ENCODE results near the gene GALNTL6. TPM values are rescaled to one million over a fixed set of nuclear protein-coding genes. Genes with fewer than 3 reads are reported as not detected.

The GALNTL6 gene
- total and polyA plus RNA-seq, 2 of the 4 experiments (the other 2 are of a cell fraction): under 0.01 TPM; not detected in 1

DNA sequence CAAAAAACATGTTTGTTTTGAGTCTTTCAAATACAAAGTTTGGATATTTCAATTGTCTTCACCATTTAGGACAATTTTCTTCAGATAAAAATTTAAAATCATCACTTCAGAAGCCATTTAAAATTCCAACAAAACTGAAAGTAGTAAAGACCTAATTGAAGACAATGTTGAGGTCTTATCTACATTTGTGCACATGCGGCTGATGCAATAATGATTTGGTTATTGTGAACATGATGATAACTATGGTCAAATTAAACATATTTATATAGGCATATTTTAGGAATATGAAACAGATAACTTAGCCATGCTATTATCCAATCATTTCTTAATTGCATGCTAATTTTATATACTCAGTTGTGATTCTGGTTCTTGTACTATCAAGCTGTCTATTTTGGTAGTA is 407.5 kb downstream of the GALNTL6 start:
- no peak overlapping the region for H2AK5ac ChIP-seq (ENCODE audit: low read depth, low read length)
- dilution Hi-C loops (cut with HindIII; ENCODE audit: low sequenced_read_pairs, unreplicated experiment): no loop called here
- H3K4ac ChIP-seq (ENCODE audit: low read depth, low read length): no peak overlapping the region
- H3K14ac ChIP-seq (replicated peaks; ENCODE audit: low read depth, low read length): no peak overlapping the region
- in situ Hi-C loops (cut with MboI; ENCODE audit: low sequenced_read_pairs): no loop called here
- H3K56ac ChIP-seq (ENCODE audit: extremely low read depth, insufficient read depth, low read length): no peak overlapping the region
- H3K9me1 ChIP-seq (ENCODE audit: insufficient read depth, low read length): no peaks in the 10 kb centered on the region
- intact Hi-C loops (cut with micrococcal nuclease): no loop called here
- CTCF ChIA-PET: no interaction called here
- no peak overlapping the region for H3K27ac ChIP-seq (ENCODE audit: insufficient read depth, low read length)
- no peaks in the 10 kb centered on the region for H3K79me1 ChIP-seq (ENCODE audit: low read depth in 1 of 2, low read length in 2 of 2)
- no peak overlapping the region for H2BK5ac ChIP-seq (ENCODE audit: low read depth, low read length, poor library complexity, severe bottlenecking)
- H3K23ac ChIP-seq (ENCODE audit: low read depth, low read length): no peak overlapping the region
- no peak overlapping the region for H3K9ac ChIP-seq (ENCODE audit: low read depth, low read length)
- H2AFZ ChIP-seq (replicated peaks; ENCODE audit: low read length, poor library complexity): no peak overlapping the region
- BruUV-seq (replicated peaks): no TSS peak
- no peak overlapping the region for H2AK9ac ChIP-seq (replicated peaks; ENCODE audit: low read depth, low read length, poor library complexity)
- no peak for ATAC-seq (ENCODE audit: low read depth)
- H3K27me3 ChIP-seq (ENCODE audit: control insufficient read depth, insufficient read depth, low read length): no peaks in the 10 kb centered on the region
- H4K5ac ChIP-seq (ENCODE audit: low read depth, low read length): no peak overlapping the region
- H4K8ac ChIP-seq (ENCODE audit: low read depth in 2 of 2, low read length in 2 of 2): no peak overlapping the region
- H2BK120ac ChIP-seq (ENCODE audit: low read depth, low read length): no peak overlapping the region
- DNase-seq: no peak
- no peaks in the 10 kb centered on the region for H3K36me3 ChIP-seq (ENCODE audit: control insufficient read depth, insufficient read depth, low read length)
- H3K9me3 ChIP-seq (ENCODE audit: control insufficient read depth, insufficient read depth, low read length): no peaks in the 10 kb centered on the region
- no peak for TF ChIP-seq SMC3 (IDR thresholded peaks at IDR 0.05; ENCODE audit: low read depth, low read length)
- TF ChIP-seq, protein P1, sequence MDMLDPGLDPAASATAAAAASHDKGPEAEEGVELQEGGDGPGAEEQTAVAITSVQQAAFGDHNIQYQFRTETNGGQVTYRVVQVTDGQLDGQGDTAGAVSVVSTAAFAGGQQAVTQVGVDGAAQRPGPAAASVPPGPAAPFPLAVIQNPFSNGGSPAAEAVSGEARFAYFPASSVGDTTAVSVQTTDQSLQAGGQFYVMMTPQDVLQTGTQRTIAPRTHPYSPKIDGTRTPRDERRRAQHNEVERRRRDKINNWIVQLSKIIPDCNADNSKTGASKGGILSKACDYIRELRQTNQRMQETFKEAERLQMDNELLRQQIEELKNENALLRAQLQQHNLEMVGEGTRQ (IDR thresholded peaks at IDR 0.05; ENCODE audit: low read depth, low read length): no peak
- no peak for TF ChIP-seq MXI1 (IDR thresholded peaks at IDR 0.05; ENCODE audit: borderline replicate concordance, low read depth, low read length)
- no peak for TF ChIP-seq MAFK (IDR thresholded peaks at IDR 0.05; ENCODE audit: low read depth, low read length)
- no peak for TF ChIP-seq RAD21 (IDR thresholded peaks at IDR 0.05; ENCODE audit: low read length)
- TF ChIP-seq FOS (IDR thresholded peaks at IDR 0.05; ENCODE audit: low read depth, low read length): no peak
- no peak for TF ChIP-seq BHLHE40 (IDR thresholded peaks at IDR 0.05; ENCODE audit: low read depth, low read length)
- TF ChIP-seq CHD1 (IDR thresholded peaks at IDR 0.05; ENCODE audit: low read depth, low read length): no peak
- no peak for TF ChIP-seq RFX5 (IDR thresholded peaks at IDR 0.05; ENCODE audit: low read depth, low read length)
- no peak for TF ChIP-seq RCOR1 (IDR thresholded peaks at IDR 0.05; ENCODE audit: insufficient replicate concordance, low read length)
- no peak for TF ChIP-seq POLR2A (IDR thresholded peaks at IDR 0.05; ENCODE audit: low read depth, low read length)
- no peak for TF ChIP-seq NFE2L2 (IDR thresholded peaks at IDR 0.05; ENCODE audit: low read depth, low read length)
- TF ChIP-seq, protein P2, sequence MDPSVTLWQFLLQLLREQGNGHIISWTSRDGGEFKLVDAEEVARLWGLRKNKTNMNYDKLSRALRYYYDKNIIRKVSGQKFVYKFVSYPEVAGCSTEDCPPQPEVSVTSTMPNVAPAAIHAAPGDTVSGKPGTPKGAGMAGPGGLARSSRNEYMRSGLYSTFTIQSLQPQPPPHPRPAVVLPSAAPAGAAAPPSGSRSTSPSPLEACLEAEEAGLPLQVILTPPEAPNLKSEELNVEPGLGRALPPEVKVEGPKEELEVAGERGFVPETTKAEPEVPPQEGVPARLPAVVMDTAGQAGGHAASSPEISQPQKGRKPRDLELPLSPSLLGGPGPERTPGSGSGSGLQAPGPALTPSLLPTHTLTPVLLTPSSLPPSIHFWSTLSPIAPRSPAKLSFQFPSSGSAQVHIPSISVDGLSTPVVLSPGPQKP (IDR thresholded peaks at IDR 0.05; ENCODE audit: borderline replicate concordance, low read depth, low read length): no peak
- WGBS, 2 experiments (ENCODE audit: extremely low coverage in 2 of 2, insufficient read length in 1 of 2): no CpG with 5 or more reads among the region's 1 CpG
- POLR2A ChIA-PET (ENCODE audit: unreplicated experiment): no interaction called here
- H2BK15ac ChIP-seq (ENCODE audit: low read depth, low read length): no peak overlapping the region
- no peak overlapping the region for H3K4me3 ChIP-seq (ENCODE audit: insufficient read depth, low read depth, low read length)
- no peak overlapping the region for H4K91ac ChIP-seq (ENCODE audit: insufficient read depth, low read depth, low read length)
- H3K18ac ChIP-seq (ENCODE audit: low read depth, low read length): no peak overlapping the region
- H3K4me1 ChIP-seq (ENCODE audit: control insufficient read depth, insufficient read depth, low read length): no peaks in the 10 kb centered on the region
- no peak overlapping the region for H2BK20ac ChIP-seq (ENCODE audit: low read depth, low read length)
- H4K20me1 ChIP-seq (ENCODE audit: insufficient read depth, low read length): no peaks in the 10 kb centered on the region
- H3K4me2 ChIP-seq (ENCODE audit: low read depth, low read length): no peak overlapping the region
